ENCODE measurements around the gene USP9X.

The USP9X gene

DNA sequence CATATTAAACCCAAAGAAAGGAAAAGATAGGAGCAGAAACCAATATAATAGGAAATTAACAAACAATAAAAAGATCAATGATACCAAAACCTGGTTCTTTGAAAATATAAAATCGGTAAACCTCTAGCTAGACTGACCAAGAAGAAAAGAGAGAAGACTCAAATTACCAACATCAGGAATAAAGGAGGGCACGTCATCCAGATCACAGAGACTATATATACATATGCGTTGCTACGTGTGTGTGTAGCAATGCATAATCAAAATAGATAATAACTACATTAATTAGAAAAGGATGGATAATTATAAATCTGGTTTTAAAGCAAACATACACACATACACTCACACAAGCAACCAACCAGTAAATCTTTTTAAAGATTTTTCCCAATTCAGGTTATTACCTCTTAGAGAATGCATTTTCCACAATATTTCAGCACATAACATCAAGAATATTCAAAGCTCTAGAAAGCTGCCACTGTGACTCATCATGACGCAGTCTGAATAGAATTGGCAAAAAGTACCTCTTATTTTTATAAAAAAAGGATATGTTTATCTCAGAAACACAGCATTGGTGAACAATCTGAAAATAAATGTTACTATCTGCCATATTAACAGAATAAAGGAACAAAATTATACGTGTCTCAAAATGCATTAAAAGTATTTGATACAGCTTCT lies 41.4 kb upstream of the USP9X start:
- no peaks in the 10 kb centered on the region for H4K20me1 ChIP-seq (ENCODE audit: insufficient read depth)
- no peaks in the 10 kb centered on the region for H3K79me2 ChIP-seq (ENCODE audit: insufficient read depth, low read depth)
- H3K4me2 ChIP-seq = no peak overlapping the region

DNA sequence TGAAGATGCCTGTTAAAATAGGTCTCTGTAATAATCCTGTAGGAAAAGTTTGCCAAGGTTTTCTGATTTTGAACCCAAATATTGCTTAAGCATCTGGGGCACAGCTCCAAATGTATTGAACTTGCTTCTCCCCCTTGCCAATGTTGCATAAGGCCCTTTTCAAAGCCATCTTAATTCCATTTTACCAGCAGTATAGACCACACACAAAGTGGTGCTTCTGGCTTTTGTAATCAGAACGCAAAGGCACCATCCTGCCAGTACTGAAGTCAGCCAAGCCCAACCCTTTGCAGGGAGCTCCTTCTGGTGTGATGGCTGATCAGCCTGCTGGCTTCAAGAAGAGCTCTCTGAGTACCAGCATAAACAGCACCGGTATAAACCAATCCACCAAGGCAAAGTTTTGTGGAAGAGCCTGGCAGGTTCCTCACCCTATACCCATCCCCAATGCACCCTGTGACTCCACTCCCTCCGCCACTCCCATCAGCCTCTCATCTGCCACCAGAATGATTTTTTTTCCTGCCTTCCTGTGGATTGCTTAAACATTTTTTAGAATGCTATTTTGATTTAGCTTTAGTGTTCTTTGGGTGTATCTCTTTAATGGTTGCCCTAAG lies 39.2 kb upstream of the USP9X start:
- Histone ChIP-seq H3K9ac (no peak overlapping the region), H4K20me1 (ENCODE audit: insufficient read depth) (no peaks in the 10 kb centered on the region), H3K27ac (no peak overlapping the region), H3K4me2 (no peak overlapping the region), H3K36me3 (ENCODE audit: insufficient read depth) (no peaks in the 10 kb centered on the region), H3K4me1 (ENCODE audit: low read depth, poor library complexity, severe bottlenecking) (no peaks in the 10 kb centered on the region), H2AFZ (ENCODE audit: low read depth) (no peak overlapping the region), H3K4me3 (IDR thresholded peaks at IDR 0.05; ENCODE audit: insufficient read depth, low read depth, low read length) (no peak overlapping the region), H3K27me3 (ENCODE audit: insufficient read depth, low read depth) (no peaks in the 10 kb centered on the region), H3K79me2 (ENCODE audit: insufficient read depth, low read depth) (no peaks in the 10 kb centered on the region)
- TF ChIP-seq, protein P1, sequence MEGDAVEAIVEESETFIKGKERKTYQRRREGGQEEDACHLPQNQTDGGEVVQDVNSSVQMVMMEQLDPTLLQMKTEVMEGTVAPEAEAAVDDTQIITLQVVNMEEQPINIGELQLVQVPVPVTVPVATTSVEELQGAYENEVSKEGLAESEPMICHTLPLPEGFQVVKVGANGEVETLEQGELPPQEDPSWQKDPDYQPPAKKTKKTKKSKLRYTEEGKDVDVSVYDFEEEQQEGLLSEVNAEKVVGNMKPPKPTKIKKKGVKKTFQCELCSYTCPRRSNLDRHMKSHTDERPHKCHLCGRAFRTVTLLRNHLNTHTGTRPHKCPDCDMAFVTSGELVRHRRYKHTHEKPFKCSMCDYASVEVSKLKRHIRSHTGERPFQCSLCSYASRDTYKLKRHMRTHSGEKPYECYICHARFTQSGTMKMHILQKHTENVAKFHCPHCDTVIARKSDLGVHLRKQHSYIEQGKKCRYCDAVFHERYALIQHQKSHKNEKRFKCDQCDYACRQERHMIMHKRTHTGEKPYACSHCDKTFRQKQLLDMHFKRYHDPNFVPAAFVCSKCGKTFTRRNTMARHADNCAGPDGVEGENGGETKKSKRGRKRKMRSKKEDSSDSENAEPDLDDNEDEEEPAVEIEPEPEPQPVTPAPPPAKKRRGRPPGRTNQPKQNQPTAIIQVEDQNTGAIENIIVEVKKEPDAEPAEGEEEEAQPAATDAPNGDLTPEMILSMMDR (conservative IDR thresholded peaks at IDR 0.05; ENCODE audit: low read depth, low read length) = no peak

More for the DNA sequence above, 41.4 kb upstream of the USP9X start:
- Histone ChIP-seq H3K4me3 (IDR thresholded peaks at IDR 0.05; ENCODE audit: insufficient read depth, low read depth, low read length) (no peak overlapping the region), H3K27ac (no peak overlapping the region), H2AFZ (ENCODE audit: low read depth) (no peak overlapping the region), H3K36me3 (ENCODE audit: insufficient read depth) (no peaks in the 10 kb centered on the region), H3K27me3 (ENCODE audit: insufficient read depth, low read depth) (no peaks in the 10 kb centered on the region), H3K9ac (no peak overlapping the region), H3K4me1 (ENCODE audit: low read depth, poor library complexity, severe bottlenecking) (no peaks in the 10 kb centered on the region)
- TF ChIP-seq, protein P1 (conservative IDR thresholded peaks at IDR 0.05; ENCODE audit: low read depth, low read length) = no peak

DNA sequence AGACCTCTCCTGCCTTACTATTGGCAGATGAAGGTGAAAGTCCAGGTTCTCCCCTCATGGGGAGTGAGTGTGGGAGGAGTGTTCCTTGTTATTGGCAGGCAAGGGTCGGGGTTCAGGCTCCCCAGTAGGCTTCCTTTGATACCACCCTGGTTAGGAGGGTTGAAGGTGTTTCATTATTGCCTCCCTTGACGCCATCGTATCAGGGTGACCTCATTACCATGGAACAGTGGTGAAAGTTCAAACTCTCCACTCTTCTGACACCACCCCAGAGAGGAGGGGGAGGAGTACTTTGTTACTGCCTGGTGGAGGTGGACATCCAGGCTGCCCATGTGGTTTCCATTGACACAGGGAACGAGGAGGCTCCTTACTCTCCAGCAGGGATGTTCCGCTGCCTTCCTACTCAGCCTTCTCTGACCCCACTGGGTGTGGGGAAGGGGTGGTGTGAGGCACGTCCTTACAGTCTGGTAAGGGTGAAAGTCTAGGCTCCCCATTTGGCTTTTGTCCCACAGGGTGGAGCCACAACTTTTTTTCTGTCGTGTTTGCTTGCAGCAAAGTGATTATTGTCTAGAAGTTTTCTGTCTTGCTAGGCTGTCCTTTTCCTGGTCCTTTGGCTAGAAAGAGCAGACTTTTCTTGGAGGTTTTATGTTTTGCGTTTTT lies 37.2 kb upstream of the USP9X start:
- no peak overlapping the region for H2AFZ ChIP-seq (ENCODE audit: low read depth)
- H3K27me3 ChIP-seq (ENCODE audit: insufficient read depth, low read depth) = no peaks in the 10 kb centered on the region
- H3K27ac ChIP-seq = no peak overlapping the region

DNA sequence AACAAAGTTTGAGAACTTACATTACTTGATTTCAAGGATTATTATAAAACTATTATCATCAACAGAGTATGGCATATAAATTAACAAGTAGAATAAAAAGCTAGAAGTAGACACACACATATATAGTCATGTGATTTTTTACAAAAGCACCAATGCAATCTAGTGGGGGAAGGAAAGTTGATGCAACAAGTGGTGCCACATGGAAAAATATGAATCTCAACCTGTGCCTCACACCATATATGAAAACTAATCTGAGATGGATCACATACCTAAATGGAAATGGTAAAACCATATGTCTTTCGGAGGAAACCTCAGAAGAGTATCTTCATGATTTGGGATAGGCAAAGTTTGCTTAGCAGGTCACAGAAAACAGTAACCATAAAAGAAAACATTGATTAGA lies 34.9 kb upstream of the USP9X start:
- H2AFZ ChIP-seq (ENCODE audit: low read depth) = no peak overlapping the region
- H3K9ac ChIP-seq = no peak overlapping the region
- no peaks in the 10 kb centered on the region for H3K4me1 ChIP-seq (ENCODE audit: low read depth, poor library complexity, severe bottlenecking)
- H3K27me3 ChIP-seq (ENCODE audit: insufficient read depth, low read depth) = no peaks in the 10 kb centered on the region
- no peak overlapping the region for H3K27ac ChIP-seq
- H3K79me2 ChIP-seq (ENCODE audit: insufficient read depth, low read depth) = no peaks in the 10 kb centered on the region
- no peak overlapping the region for H3K4me2 ChIP-seq
- H3K36me3 ChIP-seq (ENCODE audit: insufficient read depth) = no peaks in the 10 kb centered on the region
- H4K20me1 ChIP-seq (ENCODE audit: insufficient read depth) = no peaks in the 10 kb centered on the region
- TF ChIP-seq, protein P1 (conservative IDR thresholded peaks at IDR 0.05; ENCODE audit: low read depth, low read length) = no peak
- H3K4me3 ChIP-seq (IDR thresholded peaks at IDR 0.05; ENCODE audit: insufficient read depth, low read depth, low read length) = no peak overlapping the region

More for the DNA sequence above, 37.2 kb upstream of the USP9X start:
- TF ChIP-seq, protein P1 (conservative IDR thresholded peaks at IDR 0.05; ENCODE audit: low read depth, low read length) = no peak
- Histone ChIP-seq H3K4me2 (no peak overlapping the region), H3K79me2 (ENCODE audit: insufficient read depth, low read depth) (no peaks in the 10 kb centered on the region), H4K20me1 (ENCODE audit: insufficient read depth) (no peaks in the 10 kb centered on the region), H3K4me1 (ENCODE audit: low read depth, poor library complexity, severe bottlenecking) (no peaks in the 10 kb centered on the region), H3K36me3 (ENCODE audit: insufficient read depth) (no peaks in the 10 kb centered on the region), H3K9ac (no peak overlapping the region), H3K4me3 (IDR thresholded peaks at IDR 0.05; ENCODE audit: insufficient read depth, low read depth, low read length) (no peak overlapping the region)

All from KMS-11 (cell line).